HL-60/S4 treated with retinoic acid at 250 ng/mL for 4 days and 3 days (cell line): Measurements from ENCODE around the gene ZNF277.
"Not testable (repeated sequence)": the region's sequence is repeated elsewhere in the genome, so short reads cannot be mapped to it uniquely, and the experiment has no call there.

Source experiments
- in situ Hi-C: fragments of 300-500 bp; cut with MboI; formaldehyde crosslinking; loops from 2 replicates; pipeline ENCODE4 v1.7.0; 2022; ENCODE audit warnings: low sequenced_read_pairs

ZNF277 gene

GRCh38 chr7:112288301-112288700 is 81.8 kb downstream of the ZNF277 start:
- in situ Hi-C loops, result no loop called here

- in situ Hi-C loops, result no loop called here
These were observed 83.6 kb downstream of the ZNF277 start for GRCh38 chr7:112290065-112290464.

- in situ Hi-C loops, result no loop called here
These were observed 85.7 kb downstream of the ZNF277 start for GRCh38 chr7:112292162-112292561.

- in situ Hi-C loops, result no loop called here
These were observed 86.9 kb downstream of the ZNF277 start for GRCh38 chr7:112293416-112293815.

- in situ Hi-C loops, result no loop called here
These were observed 89.9 kb downstream of the ZNF277 start for GRCh38 chr7:112296432-112296831.

GRCh38 chr7:112297681-112298080 is 91.2 kb downstream of the ZNF277 start:
- in situ Hi-C loops, result no loop called here

GRCh38 chr7:112298543-112299100 is 92.1 kb downstream of the ZNF277 start:
- in situ Hi-C loops, result no loop called here

- in situ Hi-C loops, result no loop called here
These were observed 93.6 kb downstream of the ZNF277 start for GRCh38 chr7:112300072-112300471.

- in situ Hi-C loops, result no loop called here
These were observed 94.4 kb downstream of the ZNF277 start for GRCh38 chr7:112300831-112301407.

GRCh38 chr7:112302566-112302965 is 96.1 kb downstream of the ZNF277 start:
- in situ Hi-C loops, result no loop called here

- in situ Hi-C loops, result no loop called here
These were observed 100.4 kb downstream of the ZNF277 start for GRCh38 chr7:112306903-112307302.

GRCh38 chr7:112307506-112307905 is 101.0 kb downstream of the ZNF277 start:
- in situ Hi-C loops, result no loop called here

GRCh38 chr7:112308974-112309373 is 102.5 kb downstream of the ZNF277 start:
- in situ Hi-C loops, result no loop called here

- in situ Hi-C loops, result not testable (repeated sequence)
These were observed 110.3 kb downstream of the ZNF277 start for GRCh38 chr7:112316803-112317202.

GRCh38 chr7:112322070-112322469 is 115.6 kb downstream of the ZNF277 start:
- in situ Hi-C loops, result no loop called here

GRCh38 chr7:112327566-112327965 is 121.1 kb downstream of the ZNF277 start:
- in situ Hi-C loops, result no loop called here

- in situ Hi-C loops, result no loop called here
These were observed 125.0 kb downstream of the ZNF277 start for GRCh38 chr7:112331492-112331891.

GRCh38 chr7:112334366-112334765 is 127.9 kb downstream of the ZNF277 start:
- in situ Hi-C loops, result no loop called here

GRCh38 chr7:112336261-112336660 is 129.8 kb downstream of the ZNF277 start:
- in situ Hi-C loops, result no loop called here

- in situ Hi-C loops, result no loop called here
These were observed 130.6 kb downstream of the ZNF277 start for GRCh38 chr7:112336936-112337576.

GRCh38 chr7:112337892-112338291 is 131.4 kb downstream of the ZNF277 start:
- in situ Hi-C loops, result no loop called here

GRCh38 chr7:112338786-112339185 is 132.3 kb downstream of the ZNF277 start:
- in situ Hi-C loops, result no loop called here

- in situ Hi-C loops, result no loop called here
These were observed 135.0 kb downstream of the ZNF277 start for GRCh38 chr7:112341464-112341863.
